ENCODE results near the gene SLC35B1.
"Not testable (repeated sequence)": the region's sequence is repeated elsewhere in the genome, so short reads cannot be mapped to it uniquely, and the experiment has no call there.

SLC35B1 gene

GRCh38 chr17:49731435-49731831, 23.7 kb upstream of the SLC35B1 start:
- no peak for DNase-seq

DNA sequence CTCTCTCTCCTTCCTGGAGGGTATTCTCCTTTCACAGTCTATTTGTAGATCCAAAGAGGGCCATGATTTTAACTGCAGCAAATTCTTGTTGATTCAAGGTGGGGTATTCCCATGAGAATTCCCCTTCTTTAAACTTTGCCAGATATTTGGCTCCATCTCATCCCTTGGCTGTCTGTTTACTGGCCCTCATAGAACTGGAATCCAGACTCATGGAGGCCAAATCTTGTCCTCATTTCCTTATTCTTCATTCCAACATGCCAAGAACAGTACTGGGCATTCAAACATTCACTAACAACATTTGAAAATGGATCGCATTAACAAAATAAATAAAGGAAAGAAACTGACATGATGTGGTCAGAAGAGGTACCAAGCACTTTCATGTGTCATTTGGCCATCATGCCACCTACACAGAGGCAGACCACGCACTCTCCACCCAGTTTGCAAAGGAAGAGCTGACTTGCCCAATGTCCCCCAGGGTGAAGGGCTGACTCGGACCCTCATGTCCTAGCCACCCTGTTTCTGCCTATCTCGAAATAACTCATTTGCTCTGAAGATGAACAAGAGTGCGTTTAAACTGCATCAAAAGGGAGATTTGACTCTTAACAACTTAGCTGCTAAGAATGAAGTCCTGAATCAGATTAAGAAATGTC, 23.1 kb upstream of the SLC35B1 start:
- no peak for DNase-seq

- no peak for DNase-seq
Measured at GRCh38 chr17:49730078-49730784, 22.5 kb upstream of the SLC35B1 start.

DNA sequence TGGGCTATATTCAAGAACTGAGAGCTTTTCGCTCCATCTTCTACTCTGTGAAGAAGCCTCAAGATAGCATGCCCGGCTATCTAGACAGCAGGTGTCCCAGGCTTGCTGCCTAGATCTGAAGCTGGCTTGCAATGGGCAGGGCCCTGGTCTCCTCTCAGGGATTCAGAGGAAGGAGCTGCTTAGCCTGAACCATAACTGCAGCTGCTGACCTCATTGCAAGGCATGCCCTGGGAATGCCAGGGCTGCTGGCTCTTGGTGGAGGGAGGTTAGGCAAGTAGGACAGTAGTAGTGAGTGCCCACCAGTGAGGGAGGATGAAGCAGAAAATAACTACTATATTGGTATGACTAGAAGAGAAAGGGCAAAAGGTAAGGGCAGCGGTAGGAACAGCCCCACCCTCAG, 21.3 kb upstream of the SLC35B1 start:
- DNase-seq, result no peak

DNA sequence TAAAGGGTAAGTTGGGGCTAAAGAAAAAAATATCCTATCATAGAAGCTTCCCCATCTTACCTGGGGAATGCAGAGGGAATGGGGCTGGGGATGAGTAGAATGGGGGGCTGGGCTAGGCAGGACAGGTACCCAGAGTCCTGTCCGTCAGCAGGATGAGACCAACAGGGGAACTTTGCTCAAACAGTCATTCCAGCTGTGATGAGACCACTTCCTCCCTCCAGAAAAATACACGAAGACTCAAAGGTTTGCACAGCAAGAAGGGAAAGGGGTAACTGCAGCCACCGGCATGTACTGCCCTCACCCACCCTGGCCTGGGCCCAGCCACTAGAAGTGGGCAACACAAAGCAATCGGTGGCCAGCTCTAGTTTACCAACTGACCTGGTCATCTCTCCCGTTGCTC, 20.7 kb upstream of the SLC35B1 start:
- DNase-seq, result no peak

DNA sequence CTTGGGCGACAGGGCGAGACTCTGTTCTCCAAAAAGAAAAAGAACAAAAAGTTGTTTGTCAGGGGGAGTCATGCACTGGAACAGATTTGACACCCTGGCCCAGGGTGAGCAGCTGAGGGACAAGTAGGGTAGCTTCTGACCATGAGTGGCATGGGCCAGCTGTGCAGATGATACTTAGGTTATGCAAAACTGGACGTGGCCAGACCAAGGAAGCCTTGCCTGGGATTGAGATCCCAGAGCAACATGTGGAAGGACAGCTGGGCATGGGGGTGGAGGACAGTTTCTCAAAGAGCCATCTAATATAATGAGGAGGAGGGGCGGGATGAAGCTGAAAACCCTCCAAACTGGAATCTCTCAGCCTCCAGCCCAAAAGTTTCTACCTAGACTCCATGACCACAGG, 19.6 kb upstream of the SLC35B1 start:
- DNase-seq, result no peak

DNA sequence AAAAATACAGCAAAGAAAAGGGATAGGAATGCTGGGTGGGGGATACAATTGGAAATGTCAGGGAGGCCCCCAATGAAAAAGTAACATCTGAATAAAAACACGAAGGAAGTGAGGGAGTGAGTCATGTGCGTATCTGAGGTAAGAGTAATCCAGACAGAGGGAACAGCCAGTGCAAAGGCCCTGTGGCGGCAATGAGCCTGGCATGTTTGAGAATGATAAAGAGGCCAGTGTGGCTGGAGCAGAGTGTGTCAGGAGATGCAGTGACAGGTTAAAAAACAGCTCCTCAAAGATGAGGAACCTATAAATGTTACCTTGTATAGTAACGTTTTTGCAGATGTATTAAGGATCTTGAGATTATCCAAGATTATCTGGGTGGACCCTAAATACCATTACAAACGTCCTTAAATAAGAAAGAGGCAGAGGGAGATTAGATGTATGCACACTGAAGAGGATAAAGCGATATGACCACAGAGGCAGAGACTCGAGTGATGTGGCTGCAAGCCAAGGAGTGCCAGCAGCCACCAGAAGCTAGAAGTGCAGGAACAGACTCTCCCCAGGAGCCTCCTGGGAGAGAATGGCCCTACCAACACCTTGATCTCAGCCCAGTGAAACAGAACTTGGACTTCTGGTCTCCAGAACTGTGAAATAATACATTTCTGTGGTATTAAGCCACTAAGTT, 17.8 kb upstream of the SLC35B1 start:
- DNase-seq, result no peak

DNA sequence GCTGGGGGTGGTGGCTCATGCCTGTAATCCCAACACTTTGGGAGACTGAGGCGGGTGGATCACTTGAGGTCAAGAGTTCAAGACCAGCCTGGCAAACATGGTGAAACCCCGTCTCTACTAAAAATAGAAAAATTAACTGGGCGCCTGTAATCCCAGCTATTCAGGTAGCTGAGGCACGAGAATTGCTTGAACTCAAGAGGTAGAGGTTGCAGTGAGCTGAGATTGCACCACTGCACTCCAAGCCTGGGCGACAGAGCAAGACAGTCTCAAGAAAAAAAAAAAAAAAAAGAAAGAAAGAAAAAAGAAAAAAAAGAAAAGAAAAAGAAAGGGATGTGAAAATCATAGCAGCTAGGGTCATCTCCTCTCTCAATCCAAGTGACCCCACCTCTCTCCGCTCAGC, 16.8 kb upstream of the SLC35B1 start:
- DNase-seq, result not testable (repeated sequence)

DNA sequence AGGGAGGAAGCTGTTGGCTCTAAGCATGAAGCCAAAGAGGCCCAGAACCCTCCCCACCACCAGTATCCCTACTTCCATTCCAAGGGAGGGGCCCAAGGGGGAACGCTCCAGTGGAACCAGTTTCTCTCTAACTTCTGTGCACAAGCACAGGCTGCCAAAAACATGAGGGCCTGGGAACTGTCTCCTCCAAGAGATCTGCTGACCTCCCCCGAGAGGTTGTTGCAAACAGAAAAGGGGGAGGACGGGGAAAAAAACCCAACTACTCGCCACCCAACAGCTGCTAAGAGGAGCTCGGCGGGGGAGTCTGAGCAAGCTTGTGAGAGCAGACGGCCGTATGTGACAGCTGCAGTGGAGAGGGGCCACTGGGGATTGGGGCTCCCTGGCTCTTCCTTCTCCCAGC, 15.7 kb upstream of the SLC35B1 start:
- peak; percentile 34 for DNase-seq

GRCh38 chr17:49722066-49722465, 14.3 kb upstream of the SLC35B1 start:
- DNase-seq, result no peak

DNA sequence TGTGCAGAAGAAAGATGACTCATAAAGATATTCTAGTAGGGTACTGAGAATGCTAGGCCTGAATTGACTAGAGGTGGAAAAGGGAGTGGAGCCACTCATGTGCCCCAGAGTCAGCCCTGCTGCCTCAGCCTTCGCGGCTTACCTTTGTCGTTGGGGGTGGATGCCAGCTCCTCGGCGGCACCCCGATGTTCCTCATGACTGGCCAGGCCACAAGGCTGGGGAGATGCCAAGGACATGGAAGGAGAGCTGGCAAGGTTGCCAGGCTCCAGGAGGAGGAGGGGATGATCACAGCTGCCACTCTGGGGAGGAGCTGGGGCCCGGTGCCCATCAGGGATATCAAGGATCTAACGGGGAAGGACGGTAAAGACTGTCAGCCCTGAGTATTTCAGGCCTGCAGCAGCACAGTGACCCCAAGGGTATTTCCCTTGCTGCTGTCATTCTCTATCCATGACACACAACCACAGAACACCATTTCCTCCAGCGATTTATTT, 9.7 kb upstream of the SLC35B1 start:
- no peak for DNase-seq

GRCh38 chr17:49716668-49717364, 9.1 kb upstream of the SLC35B1 start:
- no peak for DNase-seq

- DNase-seq, result no peak
Measured at GRCh38 chr17:49715717-49716279, 8.0 kb upstream of the SLC35B1 start.

DNA sequence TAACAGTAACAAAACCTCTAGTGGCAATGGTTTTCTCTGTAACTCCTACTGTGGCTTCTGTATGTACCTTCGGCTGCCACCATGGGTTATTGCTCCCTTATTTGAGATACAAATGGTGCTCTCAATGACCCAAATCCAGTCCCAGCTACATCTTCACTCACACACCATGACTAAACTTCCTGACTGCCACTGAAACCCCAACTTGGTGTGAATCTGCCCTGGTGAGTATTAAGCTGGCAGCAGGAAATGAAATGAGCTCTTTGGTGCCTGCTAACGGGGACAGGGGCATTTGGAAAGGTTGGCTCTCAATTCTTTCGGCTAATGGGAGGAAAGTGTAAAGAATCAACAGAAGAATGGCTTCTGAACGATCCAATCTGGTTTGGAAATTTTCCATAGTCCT, 7.5 kb upstream of the SLC35B1 start:
- no peak for DNase-seq

DNA sequence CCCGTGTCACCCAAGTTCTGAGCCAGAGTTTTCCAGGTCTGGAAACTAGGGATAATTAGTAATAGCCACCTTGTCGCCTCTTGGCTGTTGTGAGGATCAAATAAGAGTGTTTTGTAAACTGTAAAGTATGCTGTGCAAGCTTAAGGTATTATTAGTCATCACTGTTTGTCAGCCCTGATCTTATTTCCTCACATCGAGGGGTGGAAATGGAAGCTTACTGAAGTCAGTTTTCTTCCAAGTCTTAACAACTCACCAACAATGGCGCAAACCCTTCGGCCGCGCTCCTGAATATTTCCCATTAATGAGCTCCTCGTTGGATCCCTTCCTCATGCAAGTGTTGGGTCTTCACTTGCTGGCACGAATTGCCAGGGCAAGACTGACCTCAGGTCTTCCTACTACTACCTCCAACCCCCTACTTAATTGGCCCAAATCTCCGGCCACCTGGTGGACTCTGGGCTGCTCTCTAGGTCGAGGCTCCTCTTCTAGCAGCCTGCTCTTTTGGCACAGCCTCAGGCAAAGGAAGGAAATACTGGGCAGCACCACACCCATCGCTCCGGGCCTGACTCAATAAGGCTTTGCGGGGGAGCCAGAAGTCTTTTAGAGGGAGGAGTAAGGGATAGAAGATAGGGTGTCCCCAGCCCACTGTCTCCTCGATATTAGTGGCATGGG, 885 bp upstream of the SLC35B1 start:
- DNase-seq, result no peak

DNA sequence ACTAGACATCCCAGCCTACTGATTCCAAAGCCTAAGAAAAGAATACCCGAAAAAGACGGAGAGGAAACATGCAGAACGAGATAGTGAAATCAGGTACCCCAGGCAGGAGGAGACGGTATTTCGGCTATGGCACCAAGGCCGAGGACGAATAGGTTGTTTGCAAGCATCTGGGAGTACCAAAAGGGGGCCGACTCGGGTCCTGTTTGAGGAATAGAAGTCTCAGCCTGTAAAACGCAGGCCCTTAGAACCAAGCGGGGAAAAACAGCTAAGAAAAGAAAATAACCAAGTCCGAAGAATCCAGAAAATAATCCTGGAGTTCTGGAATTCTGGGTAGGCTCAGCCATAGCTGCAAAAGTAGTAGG, 537 bp downstream of the SLC35B1 start:
- DNase-seq, result no peak

GRCh38 chr17:49705254-49705653, 2.5 kb downstream of the SLC35B1 start:
- no peak for DNase-seq

- DNase-seq, result peak; percentile 44
Measured at GRCh38 chr17:49703557-49704277, 4.0 kb downstream of the SLC35B1 start.

GRCh38 chr17:49700960-49701359, 6.8 kb downstream of the SLC35B1 start:
- DNase-seq, result no peak

GRCh38 chr17:49699966-49700575, 7.7 kb downstream of the SLC35B1 start:
- DNase-seq, result peak; percentile 72

GRCh38 chr17:49698005-49698404, 9.8 kb downstream of the SLC35B1 start:
- DNase-seq, result no peak

All from NCI-H1694 (cell line).